Karpas-422 (cell line): ENCODE measurements around the gene UBALD2. TPM values are rescaled to one million over a fixed set of nuclear protein-coding genes. Genes with fewer than 3 reads are reported as not detected.
"Not testable (repeated sequence)": the region's sequence is repeated elsewhere in the genome, so short reads cannot be mapped to it uniquely, and the experiment has no call there.

Source experiments
- DNase-seq: peaks from one replicate; pipeline ENCODE4 v3.0.0-alpha.2; 2015
- H2AFZ ChIP-seq: fragments of 200-600 bp; sonication (generic); 2 replicates; pipeline ENCODE4 v1.6.1; 2014; ENCODE audit warnings: antibody characterized with exemption, low read length, mixed read lengths
- H3K27ac ChIP-seq: fragments of 200-600 bp; sonication (generic); 2 replicates; pipeline ENCODE4 v1.5.1; 2014; ENCODE audit warnings: mild to moderate bottlenecking, low read length, moderate library complexity
- H3K27me3 ChIP-seq: fragments of 200-600 bp; sonication (generic); 2 replicates; pipeline ENCODE4 v1.6.1; 2014; ENCODE audit warnings: low read length, mixed read lengths
- H3K36me3 ChIP-seq: fragments of 200-600 bp; sonication (generic); 2 replicates; pipeline ENCODE4 v1.6.1; 2014; ENCODE audit warnings: low read length, mixed read lengths; ENCODE audit not compliant: insufficient read depth
- H3K4me1 ChIP-seq: fragments of 200-600 bp; sonication (generic); 2 replicates; pipeline ENCODE4 v1.6.1; 2014; ENCODE audit warnings: mild to moderate bottlenecking, low read length, mixed read lengths
- H3K4me2 ChIP-seq: fragments of 200-600 bp; sonication (generic); 2 replicates; pipeline ENCODE4 v1.6.1; 2014; ENCODE audit warnings: low read length, low read depth, mild to moderate bottlenecking; ENCODE audit not compliant: poor library complexity, severe bottlenecking
- H3K4me3 ChIP-seq: fragments of 200-600 bp; sonication (generic); 2 replicates; pipeline ENCODE4 v1.5.1; 2014; ENCODE audit warnings: mild to moderate bottlenecking, antibody characterized with exemption, low read length, mixed read lengths
- H3K79me2 ChIP-seq: fragments of 200-600 bp; sonication (generic); 2 replicates; pipeline ENCODE4 v1.6.1; 2014; ENCODE audit warnings: mild to moderate bottlenecking, low read length, mixed read lengths
- H3K9ac ChIP-seq: fragments of 200-600 bp; sonication (generic); 2 replicates; pipeline ENCODE4 v1.6.0; 2014; ENCODE audit warnings: low read length
- H3K9me2 ChIP-seq: fragments of 200-600 bp; sonication (generic), shearing (Covaris generic); replicated peaks from 2 replicates; pipeline ENCODE4 v1.6.0; 2014; ENCODE audit warnings: mild to moderate bottlenecking, low read length, moderate library complexity; ENCODE audit not compliant: insufficient read depth
- H3K9me3 ChIP-seq: fragments of 300-700, 200-600 bp; sonication (generic); 2 replicates; pipeline ENCODE4 v1.6.1; 2014; ENCODE audit warnings: low read length, mixed read lengths
- H4K20me1 ChIP-seq: fragments of 200-600 bp; sonication (generic); 2 replicates; pipeline ENCODE4 v1.6.1; 2014; ENCODE audit warnings: mild to moderate bottlenecking, antibody characterized with exemption, low read length, low read depth; ENCODE audit not compliant: insufficient read depth
- total RNA-seq: library from RNA; depleted of rRNA; stranded (reverse); fragments of >200 nt; shearing (Covaris generic); gene quantifications from 2 replicates; pipeline ENCODE4 v1.2.3, GENCODE V29; 2014; ENCODE audit warnings: low replicate concordance

Gene UBALD2
- total RNA-seq, 1 experiment from 2014 or later, result 22.5 TPM

DNA sequence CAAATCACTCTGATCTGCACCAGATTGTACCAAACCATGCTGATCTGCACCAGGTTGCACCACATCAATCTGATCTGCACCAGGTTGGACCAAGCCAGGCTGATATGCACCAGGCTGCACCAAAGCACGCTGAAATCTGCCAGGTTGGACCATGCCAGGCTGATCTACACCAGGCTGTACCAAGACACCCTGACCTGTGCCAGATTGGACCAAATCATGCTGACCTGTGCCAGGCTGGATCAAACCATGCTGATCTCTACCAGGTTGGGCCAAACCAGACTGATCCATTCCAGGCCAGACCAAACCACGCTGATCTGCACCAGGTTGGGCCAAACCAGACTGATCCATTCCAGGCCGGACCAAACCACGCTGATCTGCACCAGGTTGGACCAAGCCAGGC, 27.4 kb downstream of the UBALD2 start:
- H3K4me1 ChIP-seq, result no peaks in the 10 kb centered on the region
- no peak for DNase-seq

GRCh38 chr17:76293106-76293505, 28.0 kb downstream of the UBALD2 start:
- no peak overlapping the region for H2AFZ ChIP-seq
- H3K36me3 ChIP-seq, result no peaks in the 10 kb centered on the region
- H3K4me1 ChIP-seq, result no peaks in the 10 kb centered on the region
- no peaks in the 10 kb centered on the region for H3K9me3 ChIP-seq
- DNase-seq, result no peak
- H3K9me2 ChIP-seq, result no peaks in the 10 kb centered on the region
- H3K4me3 ChIP-seq, result no peak overlapping the region
- no peak overlapping the region for H3K4me2 ChIP-seq
- no peak overlapping the region for H3K9ac ChIP-seq
- H3K27me3 ChIP-seq, result no peaks in the 10 kb centered on the region
- no peak overlapping the region for H3K27ac ChIP-seq
- no peaks in the 10 kb centered on the region for H3K79me2 ChIP-seq
- no peaks in the 10 kb centered on the region for H4K20me1 ChIP-seq

More for the DNA sequence above, 27.4 kb downstream of the UBALD2 start:
- Histone ChIP-seq H4K20me1 (no peaks in the 10 kb centered on the region), H3K9ac (no peak overlapping the region), H3K4me3 (no peak overlapping the region), H3K79me2 (no peaks in the 10 kb centered on the region), H3K4me2 (no peak overlapping the region), H3K27me3 (no peaks in the 10 kb centered on the region), H3K36me3 (no peaks in the 10 kb centered on the region), H3K9me3 (no peaks in the 10 kb centered on the region), H3K9me2 (no peaks in the 10 kb centered on the region), H3K27ac (no peak overlapping the region), H2AFZ (no peak overlapping the region)

DNA sequence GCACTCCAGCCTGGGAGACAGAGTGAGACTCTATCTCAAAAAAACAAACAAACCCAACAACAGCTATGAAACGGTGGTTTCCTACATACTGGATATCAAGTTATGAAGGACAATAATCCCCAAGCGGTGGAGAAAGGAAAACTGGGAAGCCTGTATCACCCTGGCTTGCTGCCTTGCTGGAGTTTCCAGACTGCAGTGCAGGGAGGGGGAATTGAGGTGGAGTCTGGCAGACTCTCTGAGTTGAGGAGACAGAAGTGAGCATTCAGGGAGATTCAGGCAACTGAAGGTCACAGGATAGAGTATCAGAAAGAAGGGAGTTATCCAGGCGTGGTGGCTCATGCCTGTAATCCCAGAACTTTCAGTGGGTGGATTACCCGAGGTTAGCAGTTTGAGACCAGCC, 31.0 kb downstream of the UBALD2 start:
- no peaks in the 10 kb centered on the region for H3K9me3 ChIP-seq
- DNase-seq, result no peak
- H3K9ac ChIP-seq, result no peak overlapping the region
- H2AFZ ChIP-seq, result no peak overlapping the region
- H3K4me2 ChIP-seq, result no peak overlapping the region
- H3K4me1 ChIP-seq, result no peaks in the 10 kb centered on the region
- H3K36me3 ChIP-seq, result no peaks in the 10 kb centered on the region
- no peaks in the 10 kb centered on the region for H3K9me2 ChIP-seq
- no peak overlapping the region for H3K27ac ChIP-seq
- no peaks in the 10 kb centered on the region for H3K79me2 ChIP-seq
- no peaks in the 10 kb centered on the region for H4K20me1 ChIP-seq
- H3K27me3 ChIP-seq, result no peaks in the 10 kb centered on the region
- H3K4me3 ChIP-seq, result no peak overlapping the region

- Histone ChIP-seq H2AFZ (no peak overlapping the region), H3K27ac (no peak overlapping the region), H3K79me2 (no peaks in the 10 kb centered on the region), H3K27me3 (no peaks in the 10 kb centered on the region), H3K36me3 (no peaks in the 10 kb centered on the region), H3K4me2 (no peak overlapping the region), H4K20me1 (no peaks in the 10 kb centered on the region), H3K4me1 (no peaks in the 10 kb centered on the region), H3K9ac (no peak overlapping the region), H3K9me2 (no peaks in the 10 kb centered on the region), H3K4me3 (no peak overlapping the region), H3K9me3 (no peaks in the 10 kb centered on the region)
- no peak for DNase-seq
Observed at GRCh38 chr17:76296889-76297288, 31.7 kb downstream of the UBALD2 start.

GRCh38 chr17:76297436-76297835, 32.3 kb downstream of the UBALD2 start:
- Histone ChIP-seq H3K79me2 (no peaks in the 10 kb centered on the region), H3K4me3 (no peak overlapping the region), H3K27ac (no peak overlapping the region), H3K9ac (no peak overlapping the region), H3K36me3 (no peaks in the 10 kb centered on the region), H3K9me2 (no peaks in the 10 kb centered on the region), H2AFZ (no peak overlapping the region), H3K4me2 (no peak overlapping the region), H3K27me3 (no peaks in the 10 kb centered on the region), H4K20me1 (no peaks in the 10 kb centered on the region), H3K9me3 (no peaks in the 10 kb centered on the region), H3K4me1 (no peaks in the 10 kb centered on the region)
- no peak for DNase-seq

DNA sequence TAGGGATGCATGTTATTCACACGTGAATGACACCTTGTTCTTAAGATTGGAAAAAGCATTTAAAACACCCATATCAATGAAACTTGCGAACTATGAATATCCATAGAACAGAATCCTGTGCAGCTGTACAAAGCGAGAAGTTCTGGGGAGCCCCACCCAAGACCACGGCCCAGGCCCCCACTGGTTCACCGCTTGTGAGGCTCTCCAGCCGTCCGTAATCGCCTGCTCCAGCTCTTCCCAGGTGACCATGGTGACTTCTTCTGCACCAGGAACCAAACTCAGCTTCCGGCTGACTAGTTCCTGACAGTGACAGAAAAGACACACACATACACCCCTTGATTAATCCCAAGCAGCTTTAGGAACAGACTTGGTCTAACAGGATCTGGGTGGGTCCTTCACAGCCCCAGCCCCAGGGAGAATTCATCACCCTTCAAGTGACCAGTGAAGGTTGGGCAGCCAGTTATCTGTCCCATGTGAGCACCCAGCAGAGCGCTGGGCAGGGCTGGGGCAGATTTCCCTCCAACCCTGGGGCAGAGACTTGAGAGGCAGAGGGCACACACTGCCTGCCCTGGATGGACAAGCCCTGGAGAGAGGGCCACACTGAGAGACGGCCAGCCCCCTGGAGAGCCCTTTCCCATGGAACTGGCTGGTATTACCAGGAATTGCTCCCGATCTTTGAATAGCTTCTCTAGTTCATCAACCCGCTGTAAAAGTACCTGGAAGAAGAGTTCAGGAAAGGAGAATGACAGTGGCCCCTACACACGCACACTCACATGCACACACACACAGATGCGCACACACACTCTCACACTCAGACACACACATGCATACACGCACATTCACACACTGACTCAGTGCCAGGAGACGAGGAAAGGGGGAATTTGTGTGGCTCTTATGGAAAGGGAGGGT, 39.3 kb downstream of the UBALD2 start:
- H3K4me1 ChIP-seq, result no peaks in the 10 kb centered on the region
- no peak overlapping the region for H3K4me3 ChIP-seq
- H3K9me3 ChIP-seq, result no peaks in the 10 kb centered on the region
- H3K9ac ChIP-seq, result no peak overlapping the region
- no peak overlapping the region for H3K4me2 ChIP-seq
- no peaks in the 10 kb centered on the region for H3K27me3 ChIP-seq
- DNase-seq, result no peak
- no peaks in the 10 kb centered on the region for H3K9me2 ChIP-seq
- no peaks in the 10 kb centered on the region for H4K20me1 ChIP-seq
- H3K79me2 ChIP-seq, result no peaks in the 10 kb centered on the region
- H3K36me3 ChIP-seq, result no peaks in the 10 kb centered on the region
- no peak overlapping the region for H3K27ac ChIP-seq
- no peak overlapping the region for H2AFZ ChIP-seq

- not testable (repeated sequence) for H4K20me1 ChIP-seq, H3K4me3 ChIP-seq, H3K9ac ChIP-seq, H3K79me2 ChIP-seq, H3K4me2 ChIP-seq, H3K9me2 ChIP-seq, H3K4me1 ChIP-seq, H3K27ac ChIP-seq, DNase-seq, H2AFZ ChIP-seq, H3K9me3 ChIP-seq, H3K27me3 ChIP-seq, H3K36me3 ChIP-seq
Observed at GRCh38 chr17:76305135-76305454, 39.9 kb downstream of the UBALD2 start.

GRCh38 chr17:76307299-76307965, 42.3 kb downstream of the UBALD2 start:
- Histone ChIP-seq H3K27ac (no peak overlapping the region), H3K9me2 (no peaks in the 10 kb centered on the region), H3K27me3 (no peaks in the 10 kb centered on the region), H3K4me1 (no peaks in the 10 kb centered on the region), H3K4me2 (no peak overlapping the region), H3K9ac (no peak overlapping the region), H3K36me3 (no peaks in the 10 kb centered on the region), H3K4me3 (no peak overlapping the region), H2AFZ (no peak overlapping the region), H4K20me1 (no peaks in the 10 kb centered on the region), H3K79me2 (no peaks in the 10 kb centered on the region), H3K9me3 (no peaks in the 10 kb centered on the region)
- no peak for DNase-seq
